ENCODE measurements around the gene EIF4A3.
"Not testable (repeated sequence)": the region's sequence is repeated elsewhere in the genome, so short reads cannot be mapped to it uniquely, and the experiment has no call there.

EIF4A3 gene

GRCh38 chr17:80171681-80172080 is 24.8 kb upstream of the EIF4A3 start:
- FAIRE-seq: no peak

GRCh38 chr17:80169784-80170500 is 23.0 kb upstream of the EIF4A3 start, which contains the start of gene CARD14:
Gene CARD14 (plus strand): TSS chr17:80170030. CDS start chr17:80181439, 11,409 bp downstream.
- FAIRE-seq: no peak

GRCh38 chr17:80169107-80169506 is 22.2 kb upstream of the EIF4A3 start:
- no peak for FAIRE-seq

- no peak for FAIRE-seq
Observed at GRCh38 chr17:80168371-80168770, 21.4 kb upstream of the EIF4A3 start.

GRCh38 chr17:80166446-80166845 is 19.5 kb upstream of the EIF4A3 start:
- no peak for FAIRE-seq

GRCh38 chr17:80164185-80164584 is 17.3 kb upstream of the EIF4A3 start:
- no peak for FAIRE-seq

GRCh38 chr17:80163336-80163735 is 16.4 kb upstream of the EIF4A3 start:
- FAIRE-seq: no peak

- no peak for FAIRE-seq
Observed at GRCh38 chr17:80160536-80160935, 13.6 kb upstream of the EIF4A3 start.

GRCh38 chr17:80158846-80159245 is 11.9 kb upstream of the EIF4A3 start:
- no peak for FAIRE-seq

- FAIRE-seq: not testable (repeated sequence)
Observed at GRCh38 chr17:80155600-80155999, 8.7 kb upstream of the EIF4A3 start.

- FAIRE-seq: no peak
Observed at GRCh38 chr17:80154166-80154565, 7.2 kb upstream of the EIF4A3 start.

- FAIRE-seq: no peak
Observed at GRCh38 chr17:80153004-80153403, 6.1 kb upstream of the EIF4A3 start.

GRCh38 chr17:80152081-80152702 is 5.3 kb upstream of the EIF4A3 start:
- no peak for FAIRE-seq

- no peak for FAIRE-seq
Observed at GRCh38 chr17:80151333-80151732, 4.4 kb upstream of the EIF4A3 start.

- no peak for FAIRE-seq
Observed at GRCh38 chr17:80146121-80147034, 550 bp downstream of the EIF4A3 start.

GRCh38 chr17:80145076-80146075 is 1.6 kb downstream of the EIF4A3 start:
- no peak for FAIRE-seq

- no peak for FAIRE-seq
Observed at GRCh38 chr17:80142929-80143328, 4.0 kb downstream of the EIF4A3 start.

GRCh38 chr17:80141463-80142165 is 5.3 kb downstream of the EIF4A3 start:
- FAIRE-seq: no peak

- no peak for FAIRE-seq
Observed at GRCh38 chr17:80138856-80139426, 8.0 kb downstream of the EIF4A3 start.

- no peak for FAIRE-seq
Observed at GRCh38 chr17:80137131-80137530, 9.8 kb downstream of the EIF4A3 start.

- FAIRE-seq: no peak
Observed at GRCh38 chr17:80133626-80133970, 13.3 kb downstream of the EIF4A3 start.
